ENCODE measurements around the gene TMEM205. TPM values are rescaled to one million over a fixed set of nuclear protein-coding genes. Genes with fewer than 3 reads are reported as not detected.
"Not testable (repeated sequence)": the region's sequence is repeated elsewhere in the genome, so short reads cannot be mapped to it uniquely, and the experiment has no call there.

TMEM205 gene
- total RNA-seq, 1 donor from 2014 or later, result 46.0 TPM

GRCh38 chr19:11355160-11356073 lies 9.3 kb upstream of the TMEM205 start, which contains the start of gene PLPPR2:
Gene PLPPR2 (plus strand): TSS chr19:11355432. CDS start chr19:11357674, 2,242 bp downstream.
- Histone ChIP-seq H3K79me2 (ENCODE audit: insufficient read depth, low read length) (peaks cover 6% of the 10 kb centered on the region), H3K9ac (ENCODE audit: low read length) (peak within 1 kb of the TSS; percentile 71), H4K20me1 (ENCODE audit: insufficient read depth, low read length) (peaks cover 32% of the 10 kb centered on the region), H3K4me3 (ENCODE audit: insufficient read depth, low read depth, low read length) (peak within 1 kb of the TSS; percentile 68), H2AFZ (ENCODE audit: low read depth, low read length) (peak within 1 kb of the TSS; percentile 63), H3K4me2 (ENCODE audit: low read length) (peak within 1 kb of the TSS; percentile 96), H3K27me3 (ENCODE audit: insufficient read depth, low read length) (no peaks in the 10 kb centered on the region), H3K4me1 (ENCODE audit: insufficient read depth, low read length) (peaks cover 8% of the 10 kb centered on the region), H3K9me3 (ENCODE audit: insufficient read depth, low read depth, low read length) (no peaks in the 10 kb centered on the region), H3K36me3 (ENCODE audit: insufficient read depth, low read length) (no peaks in the 10 kb centered on the region), H3K27ac (ENCODE audit: low read depth, low read length) (no peak within 1 kb of the TSS)
- Mint-ChIP-seq H3K9me3 (ENCODE audit: unreplicated experiment) (peaks cover 2% of the 10 kb centered on the region), H3K36me3 (ENCODE audit: low read depth, unreplicated experiment) (peaks cover 13% of the 10 kb centered on the region), H3K27me3 (ENCODE audit: low read depth, unreplicated experiment) (peaks cover 12% of the 10 kb centered on the region), H3K27ac (ENCODE audit: unreplicated experiment) (peak within 1 kb of the TSS; percentile 9), H3K4me1 (ENCODE audit: low read depth, unreplicated experiment) (peaks cover 4% of the 10 kb centered on the region), H3K4me3 (ENCODE audit: unreplicated experiment) (peak within 1 kb of the TSS; percentile 91)
- DNase-seq (ENCODE audit: low read depth), result peak; percentile 57
- TF ChIP-seq CTCF (IDR thresholded peaks at IDR 0.05; ENCODE audit: insufficient read depth, low read depth, low read length), result no peak
- TF ChIP-seq EZH2 (IDR thresholded peaks at IDR 0.05; ENCODE audit: insufficient read depth, low read length), result no peak
- no peak for FAIRE-seq

GRCh38 chr19:11354102-11354501 lies 8.0 kb upstream of the TMEM205 start:
- not testable (repeated sequence) for H3K9me3 ChIP-seq (ENCODE audit: insufficient read depth, low read depth, low read length); H3K27ac ChIP-seq (ENCODE audit: low read depth, low read length); H3K9me3 Mint-ChIP-seq (ENCODE audit: unreplicated experiment); H3K27ac Mint-ChIP-seq (ENCODE audit: unreplicated experiment); DNase-seq (ENCODE audit: low read depth); H3K4me1 ChIP-seq (ENCODE audit: insufficient read depth, low read length); H3K4me1 Mint-ChIP-seq (ENCODE audit: low read depth, unreplicated experiment); H3K4me2 ChIP-seq (ENCODE audit: low read length); FAIRE-seq; H3K36me3 ChIP-seq (ENCODE audit: insufficient read depth, low read length); H3K27me3 ChIP-seq (ENCODE audit: insufficient read depth, low read length); H3K4me3 ChIP-seq (ENCODE audit: insufficient read depth, low read depth, low read length); H3K79me2 ChIP-seq (ENCODE audit: insufficient read depth, low read length); H3K9ac ChIP-seq (ENCODE audit: low read length); H2AFZ ChIP-seq (ENCODE audit: low read depth, low read length)
- H3K27me3 Mint-ChIP-seq (ENCODE audit: low read depth, unreplicated experiment), result peaks cover 10% of the 10 kb centered on the region
- peaks cover 14% of the 10 kb centered on the region for H3K36me3 Mint-ChIP-seq (ENCODE audit: low read depth, unreplicated experiment)
- peaks cover 28% of the 10 kb centered on the region for H4K20me1 ChIP-seq (ENCODE audit: insufficient read depth, low read length)
- peak overlapping the region; percentile 45 for H3K4me3 Mint-ChIP-seq (ENCODE audit: unreplicated experiment)

GRCh38 chr19:11349171-11349570 lies 3.1 kb upstream of the TMEM205 start:
- Histone ChIP-seq H3K4me1 (ENCODE audit: insufficient read depth, low read length) (peaks cover 15% of the 10 kb centered on the region), H3K79me2 (ENCODE audit: insufficient read depth, low read length) (peaks cover 2% of the 10 kb centered on the region), H3K4me3 (ENCODE audit: insufficient read depth, low read depth, low read length) (no peak overlapping the region), H3K36me3 (ENCODE audit: insufficient read depth, low read length) (no peaks in the 10 kb centered on the region), H3K9ac (ENCODE audit: low read length) (no peak overlapping the region), H4K20me1 (ENCODE audit: insufficient read depth, low read length) (no peaks in the 10 kb centered on the region), H3K4me2 (ENCODE audit: low read length) (no peak overlapping the region), H2AFZ (ENCODE audit: low read depth, low read length) (no peak overlapping the region), H3K9me3 (ENCODE audit: insufficient read depth, low read depth, low read length) (peaks cover 9% of the 10 kb centered on the region), H3K27ac (ENCODE audit: low read depth, low read length) (no peak overlapping the region), H3K27me3 (ENCODE audit: insufficient read depth, low read length) (no peaks in the 10 kb centered on the region)
- Mint-ChIP-seq H3K4me3 (ENCODE audit: unreplicated experiment) (no peak overlapping the region), H3K27ac (ENCODE audit: unreplicated experiment) (no peak overlapping the region), H3K9me3 (ENCODE audit: unreplicated experiment) (peaks cover 5% of the 10 kb centered on the region), H3K27me3 (ENCODE audit: low read depth, unreplicated experiment) (peaks cover 5% of the 10 kb centered on the region), H3K4me1 (ENCODE audit: low read depth, unreplicated experiment) (peaks cover 8% of the 10 kb centered on the region), H3K36me3 (ENCODE audit: low read depth, unreplicated experiment) (peaks cover 7% of the 10 kb centered on the region)
- TF ChIP-seq CTCF (IDR thresholded peaks at IDR 0.05; ENCODE audit: insufficient read depth, low read depth, low read length) (no peak), EZH2 (IDR thresholded peaks at IDR 0.05; ENCODE audit: insufficient read depth, low read length) (no peak)
- DNase-seq (ENCODE audit: low read depth) (no peak), FAIRE-seq (no peak)

Measured in astrocyte (in vitro differentiated cells and primary cell).